Activated CD4-positive, alpha-beta T cell treated with anti-CD3 and anti-CD28 coated beads, Interleukin-2, amount 50 U/mL, for 4 hours (primary cell): Measurements from ENCODE around the gene OSBP2.

Experiments used
- DNase-seq, 2 experiments: peaks; one replicate each; pipeline ENCODE4 v3.0.0-alpha.2; 2020

OSBP2 gene

DNA sequence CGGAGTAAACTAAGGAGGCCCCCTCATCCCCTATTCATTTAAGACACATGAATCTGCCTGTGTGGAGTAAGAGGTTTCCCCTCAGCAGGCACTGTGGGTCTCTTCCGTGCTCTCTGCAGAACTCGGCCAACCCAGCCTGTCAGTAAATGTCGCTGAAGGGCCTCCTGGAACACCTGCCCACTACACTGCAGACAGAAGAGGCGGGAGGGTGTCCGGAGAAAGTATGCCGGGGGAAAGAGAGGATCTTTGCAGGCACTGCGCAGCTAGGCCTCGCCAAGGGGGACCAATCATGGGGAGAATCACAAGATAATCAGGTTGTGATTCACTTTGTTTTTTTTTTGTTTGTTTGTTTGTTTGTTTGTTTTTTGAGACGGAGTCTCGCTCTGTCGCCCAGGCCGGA, 163.1 kb downstream of the OSBP2 start:
- DNase-seq = no peak

DNA sequence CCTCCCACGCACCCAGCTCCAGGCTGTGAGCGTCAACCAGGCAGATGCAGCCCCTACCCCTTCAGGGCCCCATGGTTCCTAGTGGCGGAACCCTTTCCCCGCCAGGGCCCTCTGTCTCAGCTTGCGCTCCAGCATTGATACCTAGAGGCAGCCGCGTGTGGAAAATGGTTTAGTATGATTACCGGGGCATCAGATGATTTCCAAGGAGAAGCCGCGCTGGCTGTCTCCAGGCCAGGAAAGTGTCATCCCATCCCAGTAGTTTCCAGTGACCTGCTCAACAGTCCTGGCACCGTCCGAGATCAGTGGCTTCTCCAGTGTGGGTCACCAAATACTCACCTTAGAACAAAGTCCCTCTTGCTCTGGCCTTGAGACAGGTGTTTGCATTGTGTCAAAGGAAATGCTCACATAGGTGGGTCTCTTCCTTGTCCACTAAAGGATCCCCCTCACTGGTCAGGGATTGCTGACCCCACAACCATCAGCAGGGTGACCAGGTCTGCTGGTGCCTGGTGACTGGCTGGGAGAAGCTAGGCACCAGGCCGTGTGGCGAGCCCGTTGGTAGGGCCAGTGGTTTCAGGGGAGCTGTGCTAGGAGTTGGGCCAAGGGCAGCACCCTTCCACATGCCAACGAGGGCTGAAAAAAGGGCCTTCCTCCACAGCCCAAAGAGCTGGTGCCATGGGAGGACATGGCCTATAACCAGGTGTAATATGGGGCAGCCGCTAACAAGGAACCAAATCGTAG, 164.5 kb downstream of the OSBP2 start:
- no peak for DNase-seq

DNA sequence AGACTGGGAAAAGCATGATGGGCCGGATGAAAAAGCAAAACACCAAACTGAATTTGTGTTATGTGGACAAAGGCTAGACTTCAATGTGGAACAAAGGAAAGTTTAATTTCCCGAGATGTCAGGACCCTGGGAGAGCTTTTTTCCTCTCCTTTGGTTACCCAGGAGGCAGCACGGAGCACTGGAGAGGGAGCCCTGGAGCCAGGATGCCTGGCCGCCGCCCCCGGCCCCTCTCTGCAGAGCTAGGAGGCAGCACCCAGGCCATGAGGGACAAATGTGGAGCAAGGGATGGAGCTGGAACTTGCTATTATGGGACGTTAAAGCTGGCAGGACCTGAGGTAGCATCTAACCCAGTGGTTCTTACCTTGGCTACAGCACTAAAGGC, 165.0 kb downstream of the OSBP2 start:
- DNase-seq = no peak

DNA sequence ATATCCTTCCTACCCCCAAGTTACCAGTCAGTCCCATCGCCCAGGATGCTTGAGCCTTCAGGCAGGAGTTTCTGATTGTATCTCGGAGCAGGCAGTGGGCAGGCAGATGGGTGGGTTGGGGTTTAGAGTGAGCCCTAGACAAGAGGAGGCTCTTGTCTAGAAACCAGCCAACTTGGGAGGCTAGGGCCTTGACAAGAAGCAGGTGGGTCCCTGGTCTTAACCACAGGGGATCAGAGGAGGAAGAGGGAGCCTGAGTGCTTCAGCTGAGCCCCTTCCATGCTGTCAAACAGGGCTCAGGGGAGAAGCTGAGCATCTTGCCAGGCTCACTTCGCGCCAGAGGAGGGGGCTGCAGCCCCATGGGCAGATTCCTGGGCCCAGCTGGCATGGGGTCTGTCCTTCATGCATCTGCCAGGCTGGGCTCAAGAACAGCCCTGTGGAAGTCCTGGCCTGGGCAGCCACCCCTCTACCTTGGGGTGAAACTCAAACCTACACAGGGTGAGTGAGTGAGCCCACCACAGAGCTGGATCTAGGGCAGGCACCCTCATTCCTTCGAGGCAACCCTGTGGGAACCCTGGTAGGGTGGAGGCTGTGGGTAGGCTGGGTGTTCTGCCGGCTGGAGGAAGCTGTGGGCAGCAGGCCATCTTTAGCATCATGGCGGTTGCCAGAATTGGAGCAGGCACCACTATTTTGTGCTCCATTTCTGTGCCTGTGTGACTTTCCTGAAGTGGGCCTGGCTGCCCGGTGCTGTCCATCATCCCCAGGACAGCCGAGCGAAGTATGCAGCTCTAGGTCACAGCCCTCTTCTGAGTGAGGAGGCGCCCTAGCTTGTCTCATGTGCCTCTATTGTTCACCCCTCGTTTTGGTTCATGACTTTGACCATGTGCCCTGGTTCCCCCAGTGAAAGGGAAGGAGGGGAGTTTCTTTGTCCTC, 165.8 kb downstream of the OSBP2 start:
- DNase-seq = no peak

DNA sequence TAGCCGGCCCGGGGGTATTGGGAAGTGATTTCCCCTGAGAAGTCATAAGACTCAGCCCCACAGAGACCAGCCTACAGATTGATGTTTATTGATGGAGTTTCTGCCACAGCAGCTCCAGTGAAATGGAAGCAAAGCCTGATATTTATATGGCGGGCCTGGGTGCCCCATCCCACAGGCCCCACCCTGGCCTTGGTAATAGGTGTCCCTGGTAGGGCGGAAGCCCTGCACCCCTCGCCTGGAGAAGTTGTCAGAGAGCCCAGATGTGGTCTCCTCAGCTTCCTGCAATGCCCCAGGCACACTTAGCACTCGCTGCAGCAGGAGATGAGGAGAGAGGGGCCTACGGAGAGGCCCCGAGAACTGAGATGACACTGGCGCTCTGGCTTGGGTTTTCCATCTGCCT, 166.5 kb downstream of the OSBP2 start:
- no peak for DNase-seq

DNA sequence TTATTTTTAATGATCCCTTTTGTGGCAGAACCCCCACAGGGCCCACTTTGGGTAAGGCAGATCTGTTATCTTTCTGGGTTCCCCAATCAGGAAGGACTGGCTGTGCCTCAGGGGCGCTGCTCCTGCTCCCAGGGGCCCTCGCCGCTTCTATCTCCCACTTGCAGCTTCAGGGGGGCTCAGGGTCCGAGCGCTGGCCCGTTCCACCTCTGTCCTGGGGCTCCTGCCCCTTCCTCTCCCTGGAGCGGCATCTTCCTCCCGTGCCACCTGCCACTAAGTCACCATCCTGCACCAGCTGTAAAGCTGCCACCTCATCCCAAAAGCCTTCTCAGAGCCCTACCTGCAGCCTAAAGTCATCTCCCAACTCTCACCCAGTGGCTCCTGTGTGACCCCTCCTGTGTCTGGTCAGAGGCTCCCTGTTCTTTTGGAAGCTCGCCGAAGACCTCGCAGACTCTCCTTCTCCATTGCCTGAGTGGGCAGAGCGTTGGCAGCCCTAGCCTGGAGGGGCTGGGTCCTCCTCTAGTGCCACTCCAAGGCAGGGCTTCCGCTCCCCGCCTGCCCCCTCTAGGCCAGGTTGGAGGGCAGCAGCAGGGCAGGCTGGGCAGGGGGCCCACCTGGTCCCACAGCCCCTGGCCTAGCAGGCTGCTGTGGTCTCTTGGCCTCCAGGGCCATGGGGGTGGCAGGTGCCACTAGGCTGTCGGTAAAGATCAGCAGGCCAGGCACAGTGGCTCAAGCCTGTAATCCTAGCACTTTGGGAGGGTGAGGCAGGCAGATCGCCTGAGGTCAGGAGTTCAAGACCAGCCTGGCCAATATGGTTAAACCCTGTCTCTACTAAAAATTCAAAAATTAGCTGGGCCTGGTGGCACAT, 167.2 kb downstream of the OSBP2 start:
- no peak for DNase-seq

DNA sequence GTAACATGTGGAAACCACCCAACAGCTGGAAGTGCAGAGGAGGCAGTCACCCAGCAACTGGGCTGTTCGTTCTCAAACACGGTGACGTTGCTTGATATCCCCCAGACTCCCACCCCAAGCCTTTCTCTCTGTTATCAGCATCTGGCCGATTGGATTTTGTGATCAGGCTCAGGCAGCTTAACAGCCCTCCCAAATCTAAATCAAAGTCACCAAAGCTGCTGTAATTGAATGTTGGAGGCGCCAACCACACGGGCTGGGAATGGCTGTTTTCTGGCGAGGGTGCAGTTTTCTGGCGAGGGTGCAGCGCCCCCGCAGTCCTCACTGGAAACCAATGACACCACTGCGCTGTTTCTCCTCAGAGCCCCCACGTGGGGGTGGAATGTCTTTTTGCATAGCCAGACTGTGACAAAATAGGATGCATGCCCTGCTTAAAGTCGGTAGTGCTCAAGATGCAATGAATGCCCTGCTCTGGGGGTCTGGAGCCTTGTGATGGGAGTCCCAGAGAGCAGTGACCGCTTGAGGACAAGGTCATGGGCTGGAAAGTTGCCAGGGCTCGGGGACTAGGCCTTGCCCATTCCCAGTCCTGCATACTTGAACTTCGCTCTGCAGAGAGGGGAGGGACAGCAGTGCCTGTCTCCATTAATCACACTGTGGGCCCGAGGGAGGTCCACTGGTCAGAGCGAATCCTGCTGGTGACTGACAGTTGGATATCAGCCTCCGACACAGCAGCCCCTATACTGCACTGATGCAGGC, 168.6 kb downstream of the OSBP2 start:
- no peak for DNase-seq

DNA sequence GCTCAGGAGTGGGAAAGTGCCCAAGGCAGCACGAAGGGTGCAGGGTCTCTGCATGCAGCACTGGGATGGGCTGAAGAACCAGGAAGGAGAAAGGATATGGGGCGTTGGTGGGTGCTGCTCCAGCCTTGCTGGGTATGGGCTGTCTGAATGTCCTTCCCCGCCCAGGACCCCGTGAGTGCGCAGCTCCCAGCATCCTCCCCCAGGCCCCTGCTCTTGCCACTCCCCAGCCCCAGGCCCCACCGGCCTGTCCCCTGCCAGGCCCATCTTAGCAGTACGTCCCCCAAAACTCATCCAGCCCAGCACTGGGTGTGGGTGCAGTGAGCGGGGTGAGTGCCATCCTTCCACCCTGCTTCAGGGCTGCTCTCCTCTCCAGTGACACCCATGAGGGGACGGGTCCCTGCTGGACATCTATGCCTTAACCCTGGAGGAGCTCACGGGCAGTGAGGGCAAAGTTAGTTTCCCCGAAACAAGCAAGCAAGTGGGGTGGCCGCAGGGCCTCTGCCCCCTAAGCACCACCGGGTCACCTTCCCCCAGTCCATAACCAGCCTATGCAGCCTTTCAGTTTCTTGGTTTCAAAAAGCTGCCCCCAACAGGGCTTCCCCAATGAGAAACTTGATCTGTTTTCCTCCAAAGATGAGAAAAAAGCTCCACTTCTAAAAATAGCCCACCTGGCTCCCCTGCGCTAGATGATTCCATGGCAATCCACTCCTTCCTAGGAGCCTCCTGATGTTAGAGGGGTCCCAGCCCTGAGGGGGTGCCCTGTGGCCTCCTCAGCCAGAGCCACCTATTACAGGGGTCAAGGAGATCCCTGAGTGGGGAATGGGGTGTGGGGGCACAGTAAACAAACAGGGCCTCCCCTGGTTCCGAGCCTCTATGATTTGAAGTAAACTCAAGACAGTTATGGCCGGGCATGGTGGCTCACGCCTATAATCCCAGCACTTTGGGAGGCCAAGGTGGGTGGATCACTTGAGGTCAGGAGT, 170.1 kb downstream of the OSBP2 start:
- no peak for DNase-seq

DNA sequence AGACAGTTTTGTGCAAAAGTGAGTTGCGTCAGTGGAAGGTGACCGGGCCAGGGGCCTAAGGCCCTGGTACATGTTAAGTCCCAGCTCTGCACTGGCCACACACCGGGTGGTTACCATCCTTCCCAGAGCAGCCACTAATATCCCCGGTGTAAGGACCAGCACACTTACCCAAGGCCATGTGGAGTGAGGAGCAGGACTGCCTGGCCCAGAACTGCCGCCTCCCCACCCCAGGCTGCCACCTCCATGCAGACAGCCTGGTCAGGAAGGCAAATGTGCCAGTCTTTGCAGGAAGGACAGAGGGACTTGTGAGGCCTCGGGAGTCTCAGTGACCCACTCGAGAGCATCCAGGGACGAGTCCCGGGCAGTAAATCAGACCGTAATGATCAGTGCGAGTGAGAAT, 171.0 kb downstream of the OSBP2 start:
- no peak for DNase-seq

DNA sequence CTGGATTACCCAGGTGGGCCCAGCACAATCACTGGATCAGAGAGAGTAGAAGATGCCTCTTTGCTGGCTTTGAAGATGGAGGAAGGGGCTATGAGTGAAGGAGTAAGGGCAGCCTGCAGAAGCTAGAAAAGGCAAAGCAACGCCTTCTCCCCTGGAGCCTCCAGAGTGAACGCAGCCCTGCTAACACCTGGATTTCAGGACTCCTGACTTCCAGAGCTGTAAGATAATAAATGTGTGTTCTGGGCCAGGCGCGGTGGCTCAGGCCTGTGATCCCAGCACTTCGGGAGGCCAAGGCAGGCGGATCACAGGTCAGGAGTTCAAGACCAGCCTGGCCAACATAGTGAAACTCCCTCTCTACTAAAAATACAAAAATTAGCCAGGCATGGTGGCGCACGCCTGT, 171.5 kb downstream of the OSBP2 start:
- DNase-seq = no peak

DNA sequence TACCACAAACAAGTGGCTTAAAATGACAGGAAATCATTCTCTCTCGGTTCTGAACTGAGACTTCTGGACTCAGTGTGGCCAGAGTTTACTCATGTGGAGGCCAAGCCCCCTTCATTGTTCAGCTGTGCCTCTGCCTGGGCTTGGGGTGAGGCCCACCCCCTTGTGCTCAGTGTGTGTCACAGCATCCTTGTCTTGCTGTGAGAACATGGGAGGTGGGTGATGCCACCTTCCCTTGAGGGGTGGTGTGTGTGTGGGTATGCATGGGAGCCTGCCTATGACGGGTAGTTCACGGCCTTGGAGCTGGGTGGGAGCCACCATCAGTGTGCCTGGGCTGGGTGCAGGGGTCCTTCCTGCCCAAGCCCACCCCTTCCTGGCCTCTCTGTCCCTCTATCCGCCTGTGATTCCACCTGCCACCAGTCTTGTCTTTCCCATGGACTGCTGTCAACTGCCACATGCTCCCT, 172.2 kb downstream of the OSBP2 start:
- DNase-seq = no peak

DNA sequence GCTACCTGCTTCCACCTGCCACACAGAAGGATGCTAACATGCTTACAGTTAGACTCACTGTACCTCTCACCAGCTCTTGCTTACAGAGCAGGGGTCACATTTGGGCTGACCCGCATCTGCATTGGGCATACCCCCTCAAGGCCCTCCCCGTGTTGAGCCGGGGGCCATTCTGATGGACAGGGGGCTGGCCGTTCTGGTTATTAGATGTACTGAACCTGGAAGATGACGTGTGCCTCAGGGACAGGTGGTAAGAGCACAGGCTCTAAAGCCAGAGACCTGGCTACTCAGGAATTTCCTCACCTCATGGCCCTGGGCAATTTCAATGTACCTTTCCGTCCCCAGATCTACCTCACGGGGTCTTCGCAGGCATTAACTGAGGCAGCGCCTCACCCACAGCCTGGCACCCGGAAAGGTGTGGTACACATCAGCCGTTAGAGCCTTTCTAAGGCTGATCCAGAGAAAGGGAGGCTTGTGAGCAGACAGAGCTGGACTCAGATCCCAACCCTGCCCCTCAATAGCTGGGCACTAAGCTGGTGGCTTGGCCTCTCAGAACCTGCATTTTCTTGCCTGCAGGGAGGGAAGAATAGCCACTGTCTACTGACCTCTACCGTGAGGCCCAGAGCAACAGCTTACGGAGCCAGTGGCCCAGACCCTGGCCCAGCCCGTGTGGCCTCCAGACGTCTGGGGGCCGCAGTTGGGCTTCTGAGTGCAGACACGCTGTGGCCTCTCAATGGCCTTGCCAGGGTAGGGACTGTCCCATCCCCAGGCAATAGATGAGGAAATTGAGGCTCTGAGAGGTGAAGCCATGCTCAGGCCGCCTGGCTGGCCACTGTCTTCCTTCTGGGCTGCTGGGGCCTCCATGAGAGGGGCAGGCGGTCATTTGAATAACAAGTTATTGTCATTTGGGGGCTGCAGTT, 173.3 kb downstream of the OSBP2 start:
- DNase-seq = no peak

DNA sequence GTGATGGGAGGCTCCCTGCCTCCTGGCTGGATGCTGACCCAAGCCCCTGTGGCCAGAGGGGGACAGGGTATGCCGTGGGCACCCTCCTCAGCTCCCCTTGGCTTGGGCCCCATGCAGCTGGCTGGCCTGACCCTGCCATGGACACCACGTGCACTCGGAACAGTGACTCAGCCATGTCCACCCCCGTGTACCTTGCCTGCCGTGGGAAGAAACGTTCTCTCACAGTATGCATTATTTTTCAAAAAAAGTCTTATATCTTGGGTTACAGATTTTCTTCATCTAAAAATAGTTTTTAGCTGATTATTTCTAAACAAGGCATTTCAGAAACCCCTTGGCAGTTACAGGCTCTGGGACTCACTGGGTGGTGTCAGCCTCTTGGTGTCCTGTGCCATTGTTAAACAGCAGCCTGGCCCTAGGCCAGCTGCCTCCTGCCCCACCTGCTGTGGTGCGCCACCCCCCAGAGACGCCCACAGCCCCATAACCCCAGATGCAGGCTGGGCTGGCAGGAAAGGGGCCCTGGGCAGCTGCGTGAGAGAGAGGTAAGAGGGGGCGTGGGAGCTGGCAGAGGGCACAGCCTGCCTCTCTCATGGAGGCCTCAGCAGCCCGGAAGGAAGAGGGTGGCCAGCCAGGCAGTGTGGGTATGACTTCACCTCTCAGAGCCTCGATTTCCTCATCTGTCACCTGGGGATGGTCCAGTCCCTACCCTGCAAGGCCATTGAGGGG, 174.2 kb downstream of the OSBP2 start:
- no peak for DNase-seq

DNA sequence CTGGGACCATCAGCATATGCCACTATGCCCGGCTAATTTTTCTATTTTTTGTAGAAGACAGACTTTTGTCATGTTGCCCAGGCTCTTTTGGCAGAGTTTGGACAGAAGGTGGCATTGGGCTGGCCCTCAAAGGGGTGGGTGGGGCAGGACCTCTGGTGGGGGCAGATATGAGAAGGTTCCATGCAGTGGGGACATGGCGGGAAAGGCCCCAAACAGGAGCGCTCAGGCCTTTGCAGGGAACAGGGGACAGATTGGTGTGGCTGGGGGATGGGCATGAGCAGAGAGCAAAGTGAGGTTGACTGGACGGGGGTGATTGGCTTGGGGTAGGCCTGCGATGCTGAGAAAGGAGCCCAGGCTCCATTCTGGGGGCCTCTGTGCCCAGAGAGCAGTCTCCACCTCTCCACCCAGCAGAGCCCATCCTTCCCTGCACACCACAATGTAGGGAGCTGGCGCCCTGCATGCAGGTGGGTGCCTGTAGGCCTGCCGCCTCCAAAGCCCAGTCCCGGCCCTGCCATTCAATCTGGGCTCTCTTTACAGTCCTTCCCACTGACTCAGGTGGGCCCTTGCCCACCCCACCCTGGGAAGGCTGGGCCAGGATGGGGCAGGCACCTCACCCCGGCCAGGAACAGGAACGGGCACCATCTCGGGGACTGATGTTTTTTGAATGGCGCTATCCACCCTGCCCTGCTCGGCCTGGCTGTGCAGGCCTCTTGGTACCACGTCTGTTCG, 175.2 kb downstream of the OSBP2 start:
- DNase-seq = no peak

DNA sequence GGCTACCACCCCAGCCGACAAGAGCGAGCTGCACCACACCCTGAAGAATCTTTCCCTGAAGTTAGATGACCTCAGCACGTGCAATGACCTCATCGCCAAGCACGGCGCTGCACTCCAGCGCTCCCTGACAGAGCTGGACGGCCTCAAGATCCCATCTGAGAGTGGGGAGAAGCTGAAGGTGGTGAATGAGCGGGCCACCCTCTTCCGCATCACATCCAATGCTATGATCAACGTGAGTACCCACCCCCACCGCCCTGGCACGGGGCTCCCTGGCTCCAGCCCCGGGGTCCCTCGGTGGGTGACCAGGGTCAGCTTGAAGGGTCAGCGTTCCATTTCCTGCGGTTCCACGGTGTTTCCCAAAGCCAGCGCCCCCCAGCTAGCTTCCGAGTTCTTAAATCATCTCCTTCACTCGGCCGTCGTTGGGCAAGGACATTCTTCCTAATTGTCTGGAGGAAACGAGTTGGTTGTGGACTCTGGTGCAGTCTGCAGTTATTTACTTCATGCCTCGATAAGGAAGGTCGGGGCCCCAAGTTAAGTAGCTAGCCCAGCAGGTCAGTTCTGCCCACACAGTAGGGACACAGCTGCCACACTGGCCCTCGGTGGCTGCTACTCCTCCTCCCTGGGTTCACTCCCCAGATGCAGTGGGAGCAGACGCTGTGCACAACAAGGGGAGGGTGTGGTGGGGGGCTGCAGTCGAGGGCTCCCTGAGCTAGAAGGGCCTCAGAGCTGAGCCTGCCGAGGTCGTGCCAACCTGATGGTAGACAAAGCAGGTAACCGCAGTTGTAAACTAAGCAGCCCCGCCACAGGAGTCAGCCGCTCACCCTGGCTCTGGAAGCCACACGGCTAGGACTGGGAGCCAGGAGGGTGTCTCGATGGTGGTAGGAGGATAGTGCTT, 176.0 kb downstream of the OSBP2 start:
- DNase-seq = no peak

DNA sequence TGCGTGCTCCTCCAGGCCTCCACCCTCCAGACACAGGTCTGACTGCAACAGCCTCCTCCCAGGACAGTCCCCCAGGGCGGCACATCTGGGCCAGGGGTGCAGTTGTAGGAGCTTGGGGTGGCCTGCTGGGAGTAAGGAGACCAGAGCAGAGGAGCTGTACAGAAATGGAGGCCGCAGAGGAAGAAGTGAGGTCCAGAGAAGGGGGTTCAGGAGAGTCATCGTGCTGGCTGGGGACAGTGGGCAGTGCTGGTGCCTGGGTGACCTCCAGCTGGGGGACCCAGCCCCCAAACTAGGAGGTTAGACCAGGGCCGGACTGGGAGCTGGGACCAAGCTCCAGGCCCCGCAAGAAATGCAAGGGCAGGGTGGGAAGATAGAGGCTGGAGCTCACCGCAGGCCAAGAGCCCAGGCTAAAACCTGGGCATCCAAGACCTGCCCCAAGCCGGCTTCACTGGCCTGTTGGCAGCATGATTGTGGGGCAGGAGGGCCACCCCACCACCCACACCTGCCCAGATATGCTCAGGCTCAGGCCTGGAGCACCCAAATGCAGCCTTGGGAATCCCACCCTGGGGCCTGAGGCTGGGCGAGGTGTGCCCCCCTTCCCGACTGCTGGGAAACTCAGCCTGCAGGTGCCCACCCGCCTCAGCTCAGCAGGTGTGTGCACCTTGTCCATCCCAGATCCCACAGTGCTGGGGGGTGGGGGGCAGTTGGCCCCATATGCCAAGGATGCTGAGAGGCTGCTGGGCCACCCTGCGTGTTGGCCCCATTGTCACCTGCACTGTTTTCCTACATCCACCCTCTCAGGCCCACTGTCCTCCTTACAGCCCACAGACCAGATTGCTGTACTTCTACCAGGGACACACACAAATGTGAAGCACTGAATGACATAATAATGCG, 177.0 kb downstream of the OSBP2 start:
- DNase-seq = no peak
